Measurements from ENCODE around the gene GYPE.
"Not testable (repeated sequence)": the region's sequence is repeated elsewhere in the genome, so short reads cannot be mapped to it uniquely, and the experiment has no call there.

GRCh38 chr4:143834196-143834595 lies 71.2 kb downstream of the GYPE start:
- TF ChIP-seq CTCF (conservative IDR thresholded peaks at IDR 0.05; ENCODE audit: low read depth, low read length); EZH2 (IDR thresholded peaks at IDR 0.05; ENCODE audit: borderline replicate concordance, low read depth, low read length, poor library complexity, severe bottlenecking): not testable (repeated sequence)
